Measurements from ENCODE around the gene PGBD4.

- TF ChIP-seq CTCF (IDR thresholded peaks at IDR 0.05) (no peak), POLR2AphosphoS5 (IDR thresholded peaks at IDR 0.05; ENCODE audit: low read depth, low read length) (no peak), SIN3A (IDR thresholded peaks at IDR 0.05; ENCODE audit: borderline replicate concordance, insufficient read depth, low read depth, low read length) (no peak)
Measured at GRCh38 chr15:34107315-34107714, 5.4 kb downstream of the PGBD4 start.

Measured in Panc1 (cell line).